T-cell (primary cell): ENCODE data around the gene OSBPL3. TPM values are rescaled to one million over a fixed set of nuclear protein-coding genes. Genes with fewer than 3 reads are reported as not detected.

Experiments used
- ATAC-seq, 4 experiments: fragments of 200-7000 bp in 3 of 4; fragments of 150-1000 bp in 1 of 4; cut with Tn5 transposase; replicated peaks in 1 of 4; 1 replicate in 3 of 4; 2 replicates in 1 of 4; pipeline ENCODE4 v1.10.0; 2021; ENCODE audit warnings: moderate library complexity in 3 of 4, mild to moderate bottlenecking in 2 of 4, moderate number of reproducible peaks in 1 of 4
- CTCF ChIA-PET, 2 donors: fragments of 300-600 bp; sonication (Branson Sonifier 250); formaldehyde crosslinking; loops; one replicate each; lab custom pipeline; 2022; ENCODE audit warnings: antibody characterized with exemption in 2 of 2; lab: Charles Lee
- POLR2A ChIA-PET, 2 donors: fragments of 300-600 bp; sonication (Branson Sonifier 250); formaldehyde crosslinking; loops; one replicate each; lab custom pipeline; 2022; ENCODE audit warnings: antibody characterized with exemption in 2 of 2; lab: Charles Lee
- DNase-seq, 35 experiments: peaks; one replicate each; pipeline versions ENCODE4 v3.0.0 to v3.0.0-alpha.2; 2013 to 2023
- H3K27ac ChIP-seq: one replicate; pipeline ENCODE4 v1.5.1; 2013; ENCODE audit warnings: low read length
- H3K27me3 ChIP-seq, 2 experiments: replicated peaks in 1 of 2; 1 replicate in 1 of 2; 2 replicates in 1 of 2; pipeline versions ENCODE4 v1.6.1 to v1.7.0; 2013; ENCODE audit warnings: low read length in 1 of 2, mixed read lengths in 1 of 2; ENCODE audit not compliant: control insufficient read depth in 2 of 2, insufficient read depth in 2 of 2; ENCODE audit errors: extremely low read depth in 1 of 2
- H3K36me3 ChIP-seq, 2 donors: 1 replicate in 1 of 2; 2 replicates in 1 of 2; pipeline versions ENCODE4 v1.6.1 to v1.7.0; 2013; ENCODE audit warnings: low read length in 1 of 2; ENCODE audit not compliant: control insufficient read depth in 2 of 2, insufficient read depth in 1 of 2; ENCODE audit errors: extremely low read depth in 1 of 2
- H3K4me1 ChIP-seq, 2 experiments: 1 replicate in 1 of 2; 2 replicates in 1 of 2; pipeline versions ENCODE4 v1.6.1 to v1.7.0; 2013; ENCODE audit warnings: low read length in 2 of 2, mixed read lengths in 1 of 2; ENCODE audit not compliant: insufficient read depth in 2 of 2, control insufficient read depth in 1 of 2; ENCODE audit errors: extremely low read depth in 1 of 2
- H3K4me3 ChIP-seq, 2 donors: 1 replicate in 1 of 2; 2 replicates in 1 of 2; pipeline versions ENCODE4 v1.5.1 to v1.7.0; 2013; ENCODE audit warnings: mild to moderate bottlenecking in 2 of 2, low read length in 1 of 2, moderate library complexity in 1 of 2; ENCODE audit not compliant: control insufficient read depth in 1 of 2; ENCODE audit errors: extremely low read depth in 1 of 2
- H3K9me3 ChIP-seq: 2 replicates; pipeline ENCODE4 v1.7.0; 2013
- H3K27ac Mint-ChIP-seq, 2 donors: one replicate each; pipeline ENCODE4 v1.8.0; 2020 to 2021; ENCODE audit warnings: mild to moderate bottlenecking in 2 of 2, mixed read lengths in 2 of 2
- H3K27me3 Mint-ChIP-seq, 2 donors: one replicate each; pipeline ENCODE4 v1.8.0; 2021 to 2022; ENCODE audit warnings: mixed read lengths in 2 of 2
- H3K36me3 Mint-ChIP-seq: one replicate; pipeline ENCODE4 v1.8.0; 2021; ENCODE audit warnings: mixed read lengths
- H3K4me1 Mint-ChIP-seq, 3 donors: one replicate each; pipeline ENCODE4 v1.8.0; 2020 to 2022; ENCODE audit warnings: mixed read lengths in 3 of 3, mild to moderate bottlenecking in 1 of 3
- H3K4me3 Mint-ChIP-seq, 3 donors: one replicate each; pipeline ENCODE4 v1.8.0; 2020 to 2022; ENCODE audit warnings: mild to moderate bottlenecking in 3 of 3, mixed read lengths in 3 of 3, moderate library complexity in 3 of 3
- H3K9me3 Mint-ChIP-seq, 3 donors: one replicate each; pipeline ENCODE4 v1.8.0; 2020 to 2022; ENCODE audit warnings: mixed read lengths in 3 of 3
- WGBS: methylation state at CpG from one replicate; pipeline ENCODE4 v1.1.5; 2013; ENCODE audit warnings: missing lambda C conversion rate; ENCODE audit not compliant: insufficient coverage; 5-methylcytosine and 5-hydroxymethylcytosine counted together
- total RNA-seq, 35 experiments: library from RNA in 6 of 35; stranded (reverse) in 6 of 35; fragments of 120-200 nt in 1 of 35; gene quantifications; one replicate each; pipeline versions ENCODE4 v1.2.1 to v1.2.4 and lab custom pipeline; 2013 to 2026

Gene OSBPL3
- total RNA-seq, 5 donors from 2014 or later (not counting 1 experiment from before 2014, with no cell fraction given): 30.2 to 62.7 (median 54.7) TPM

- Histone ChIP-seq H3K4me3 (no peak overlapping the region), H3K4me1 (peaks cover 17 to 29% of the 10 kb centered on the region in 2 experiments), H3K27me3 (no peaks in the 10 kb centered on the region), H3K9me3 (no peaks in the 10 kb centered on the region), H3K27ac (no peak overlapping the region), H3K36me3 (no peaks in the 10 kb centered on the region)
- no peak for ATAC-seq
- H3K36me3 Mint-ChIP-seq: peaks cover 11% of the 10 kb centered on the region
- ChIA-PET CTCF (no interaction called here), POLR2A (interaction anchor here (0.6 to 0.9 kb wide), 2 partner anchors 8 to 15 kb away, joined by 3 to 8 read pairs; no protein-coding TSS in a partner anchor)
- H3K9me3 Mint-ChIP-seq: no peaks in the 10 kb centered on the region
- 79% methylated on average over 3 of the region's 3 CpGs for WGBS
- H3K27ac Mint-ChIP-seq: no peak overlapping the region
- H3K4me1 Mint-ChIP-seq: peaks cover 65 to 88% (median 83%) of the 10 kb centered on the region in 3 donors
- no peak overlapping the region for H3K4me3 Mint-ChIP-seq
- H3K27me3 Mint-ChIP-seq: no peaks in the 10 kb centered on the region
- no peak for DNase-seq
Observed at GRCh38 chr7:24917510-24918239, 62.3 kb downstream of the OSBPL3 start.

GRCh38 chr7:24916463-24917040 lies 63.4 kb downstream of the OSBPL3 start:
- no peaks in the 10 kb centered on the region for H3K27me3 Mint-ChIP-seq
- WGBS: no CpG with 5 or more reads among the region's 4 CpGs
- H3K4me1 ChIP-seq: peaks cover 20 to 25% of the 10 kb centered on the region in 2 experiments
- no peaks in the 10 kb centered on the region for H3K9me3 ChIP-seq
- DNase-seq (no peak), ATAC-seq (no peak)
- H3K4me1 Mint-ChIP-seq: peaks cover 68 to 88% (median 83%) of the 10 kb centered on the region in 3 donors
- ChIA-PET POLR2A (interaction anchor here in 1 of 2 donors (0.6 kb wide), 1 partner anchor 209 kb away, joined by 4 read pairs; no protein-coding TSS in a partner anchor), CTCF (no interaction called here)
- H3K4me3 ChIP-seq: no peak overlapping the region
- H3K27me3 ChIP-seq: no peaks in the 10 kb centered on the region
- no peaks in the 10 kb centered on the region for H3K36me3 ChIP-seq
- H3K4me3 Mint-ChIP-seq: no peak overlapping the region
- no peaks in the 10 kb centered on the region for H3K9me3 Mint-ChIP-seq
- H3K27ac ChIP-seq: no peak overlapping the region
- peaks cover 11% of the 10 kb centered on the region for H3K36me3 Mint-ChIP-seq
- no peak overlapping the region for H3K27ac Mint-ChIP-seq

- peaks cover 11% of the 10 kb centered on the region for H3K36me3 Mint-ChIP-seq
- H3K4me3 ChIP-seq: no peak overlapping the region
- H3K36me3 ChIP-seq: no peaks in the 10 kb centered on the region
- ChIA-PET CTCF (interaction anchor here in 1 of 2 donors (0.6 to 0.9 kb wide), 2 partner anchors 19 to 23 kb away, joined by 3 to 4 read pairs; no protein-coding TSS in a partner anchor), POLR2A (no interaction called here)
- H3K27ac Mint-ChIP-seq: no peak overlapping the region
- H3K4me1 ChIP-seq: peaks cover 26 to 36% of the 10 kb centered on the region in 2 experiments
- peaks cover 68 to 89% (median 84%) of the 10 kb centered on the region in 3 donors for H3K4me1 Mint-ChIP-seq
- no peak for DNase-seq
- H3K4me3 Mint-ChIP-seq: no peak overlapping the region
- no peaks in the 10 kb centered on the region for H3K27me3 ChIP-seq
- no peaks in the 10 kb centered on the region for H3K9me3 Mint-ChIP-seq
- ATAC-seq: no peak
- no peak overlapping the region for H3K27ac ChIP-seq
- no CpG with 5 or more reads among the region's 1 CpG for WGBS
- H3K9me3 ChIP-seq: no peaks in the 10 kb centered on the region
- H3K27me3 Mint-ChIP-seq: no peaks in the 10 kb centered on the region
Observed at GRCh38 chr7:24914465-24914859, 65.5 kb downstream of the OSBPL3 start.

GRCh38 chr7:24913801-24914464 lies 66.0 kb downstream of the OSBPL3 start:
- Histone ChIP-seq H3K27me3 (no peaks in the 10 kb centered on the region), H3K27ac (no peak overlapping the region), H3K4me1 (peaks cover 30 to 41% of the 10 kb centered on the region in 2 experiments), H3K4me3 (no peak overlapping the region), H3K36me3 (no peaks in the 10 kb centered on the region), H3K9me3 (no peaks in the 10 kb centered on the region)
- CTCF ChIA-PET: interaction anchor here in 1 of 2 donors (0.6 kb wide), 1 partner anchor 185 kb away, joined by 6 read pairs; no protein-coding TSS in a partner anchor
- Mint-ChIP-seq H3K4me1 (peaks cover 63 to 83% (median 79%) of the 10 kb centered on the region in 3 donors), H3K4me3 (no peak overlapping the region), H3K9me3 (no peaks in the 10 kb centered on the region), H3K36me3 (peaks cover 11% of the 10 kb centered on the region), H3K27ac (peak overlapping the region; percentile 24 to 50), H3K27me3 (no peaks in the 10 kb centered on the region)
- DNase-seq (no peak), ATAC-seq (no peak)
- POLR2A ChIA-PET: no interaction called here
- 83% methylated on average over 2 of the region's 4 CpGs for WGBS

- WGBS: 94% methylated on average over 6 of the region's 8 CpGs
- POLR2A ChIA-PET: no interaction called here
- ATAC-seq (no peak), DNase-seq (peak in 12 of 35 experiments; percentile 4 to 30 (median 14))
- Histone ChIP-seq H3K9me3 (no peaks in the 10 kb centered on the region), H3K36me3 (no peaks in the 10 kb centered on the region), H3K27me3 (no peaks in the 10 kb centered on the region), H3K4me1 (peaks cover 40 to 45% of the 10 kb centered on the region in 2 experiments), H3K27ac (no peak overlapping the region), H3K4me3 (no peak overlapping the region)
- no peaks in the 10 kb centered on the region for H3K27me3 Mint-ChIP-seq
- H3K4me3 Mint-ChIP-seq: peak overlapping the region in 1 of 3 donors; percentile 1
- H3K36me3 Mint-ChIP-seq: peaks cover 11% of the 10 kb centered on the region
- H3K4me1 Mint-ChIP-seq: peaks cover 54 to 74% (median 70%) of the 10 kb centered on the region in 3 donors
- H3K9me3 Mint-ChIP-seq: no peaks in the 10 kb centered on the region
- CTCF ChIA-PET: no interaction called here
- H3K27ac Mint-ChIP-seq: peak overlapping the region; percentile 26 to 66
Observed at GRCh38 chr7:24912874-24913514, 67.0 kb downstream of the OSBPL3 start.

- 75% methylated on average over 2 of the region's 4 CpGs for WGBS
- H3K4me1 ChIP-seq: peaks cover 44 to 47% of the 10 kb centered on the region in 2 experiments
- no peak for ATAC-seq
- no peak for DNase-seq
- Mint-ChIP-seq H3K27ac (peak overlapping the region; percentile 24 to 66), H3K4me3 (peak overlapping the region in 1 of 3 donors; percentile 1), H3K27me3 (no peaks in the 10 kb centered on the region), H3K4me1 (peaks cover 49 to 68% (median 64%) of the 10 kb centered on the region in 3 donors), H3K36me3 (peaks cover 11% of the 10 kb centered on the region), H3K9me3 (no peaks in the 10 kb centered on the region)
- ChIA-PET POLR2A (no interaction called here), CTCF (no interaction called here)
- no peak overlapping the region for H3K4me3 ChIP-seq
- no peaks in the 10 kb centered on the region for H3K36me3 ChIP-seq
- H3K9me3 ChIP-seq: no peaks in the 10 kb centered on the region
- no peak overlapping the region for H3K27ac ChIP-seq
- no peaks in the 10 kb centered on the region for H3K27me3 ChIP-seq
Observed at GRCh38 chr7:24912424-24912823, 67.6 kb downstream of the OSBPL3 start.
